GM12874 (cell line): Measurements from ENCODE around the gene KIAA0513.
A peak's percentile ranks its signal among the peaks of the same experiment; 100 is the strongest.

Experiments
- CTCF ChIP-seq: IDR thresholded peaks from 2 replicates; pipeline ENCODE4 v1.5.1; 2011; ENCODE audit warnings: low read depth, mild to moderate bottlenecking, control low read depth, low read length, moderate library complexity; ENCODE audit not compliant: insufficient read depth

KIAA0513 gene

DNA sequence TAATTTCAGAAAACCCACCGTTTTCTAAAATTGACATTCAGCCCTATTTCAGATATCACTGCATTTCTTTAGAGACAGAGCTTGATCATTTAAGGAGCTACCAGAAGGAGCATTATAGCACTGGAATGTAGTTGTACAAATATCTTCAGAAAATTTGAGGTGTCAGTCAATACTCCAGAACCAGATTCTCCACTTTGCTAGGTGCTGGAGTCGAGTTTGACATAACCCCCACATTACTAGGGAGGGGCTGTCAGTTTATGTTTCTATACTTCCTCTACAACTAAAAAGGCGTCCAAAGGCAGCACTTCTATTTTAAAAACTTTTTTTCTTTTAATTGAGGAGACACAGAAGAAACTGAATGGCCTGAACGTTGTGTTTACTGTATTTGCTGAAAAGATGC is 892 bp upstream of the KIAA0513 start:
- TF ChIP-seq CTCF, result no peak

GRCh38 chr16:85027958-85028684 is 526 bp downstream of the KIAA0513 start:
- TF ChIP-seq CTCF, result peak; percentile 51

GRCh38 chr16:85028685-85029407 is 1.3 kb downstream of the KIAA0513 start:
- TF ChIP-seq CTCF, result no peak

- no peak for TF ChIP-seq CTCF
Measured at GRCh38 chr16:85029408-85029784, 1.8 kb downstream of the KIAA0513 start.

- TF ChIP-seq CTCF, result no peak
Measured at GRCh38 chr16:85029981-85030401, 2.4 kb downstream of the KIAA0513 start.

GRCh38 chr16:85031451-85031850 is 3.9 kb downstream of the KIAA0513 start:
- TF ChIP-seq CTCF, result no peak

DNA sequence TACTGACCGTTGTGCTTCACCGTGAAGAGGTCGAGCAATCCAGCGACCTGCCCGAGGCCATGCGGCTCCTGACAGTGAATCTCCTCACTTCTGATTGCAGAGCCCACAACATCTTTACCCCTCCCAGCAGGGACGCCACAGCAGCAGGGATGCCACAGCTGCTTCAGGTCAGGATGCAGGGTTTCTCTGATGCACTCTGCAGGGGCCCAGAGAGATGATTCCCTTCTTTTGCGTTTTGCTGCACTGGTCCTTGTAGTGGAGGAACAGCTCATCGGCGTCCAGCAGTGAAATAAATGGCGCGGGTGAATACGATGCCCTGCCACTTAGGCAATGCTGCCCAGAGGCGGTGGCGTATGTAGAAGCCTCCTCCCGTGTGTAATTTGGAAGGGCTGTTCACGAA is 5.6 kb downstream of the KIAA0513 start:
- TF ChIP-seq CTCF, result no peak
